Measurements from ENCODE around the gene KRT72. TPM values are rescaled to one million over a fixed set of nuclear protein-coding genes. Genes with fewer than 3 reads are reported as not detected.
A peak's percentile ranks its signal among the peaks of the same experiment; 100 is the strongest.

The KRT72 gene
- total and polyA plus RNA-seq, 10 donors, result 0.52 to 2.2 (median 0.93) TPM; not detected in 1

DNA sequence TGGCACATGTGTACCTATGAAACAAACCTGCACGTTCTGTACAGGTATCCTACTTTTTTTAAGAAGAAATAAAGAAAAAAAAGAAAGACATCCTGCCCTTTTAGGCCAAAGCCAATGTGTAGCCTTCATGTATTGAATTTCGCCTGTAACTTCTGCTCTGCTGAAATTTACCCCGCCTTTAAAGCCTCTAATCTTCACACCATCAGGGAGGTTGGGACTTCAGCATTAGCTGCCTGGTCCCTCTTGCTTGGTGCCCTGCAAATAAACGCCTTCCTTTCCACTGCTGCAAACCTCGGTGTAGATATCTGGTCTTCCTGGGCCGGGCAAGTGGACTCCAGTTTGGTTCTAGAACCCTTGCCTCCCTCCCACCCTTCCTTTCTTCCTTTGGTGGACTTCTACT lies 45.7 kb downstream of the KRT72 start:
- Histone ChIP-seq H3K27ac (peak overlapping the region in 1 of 8 donors; percentile 33), H3K4me3 (no peak overlapping the region), H3K9me3 (no peaks in the 10 kb centered on the region), H3K36me3 (no peaks in the 10 kb centered on the region), H3K4me1 (no peaks in the 10 kb centered on the region), H3K27me3 (replicated peaks in 1 of 7) (peaks cover 0 to 42% (median 0%) of the 10 kb centered on the region in 7 donors)
- no peak for TF ChIP-seq POLR2A (IDR thresholded peaks at IDR 0.05)
- TF ChIP-seq, protein P1, sequence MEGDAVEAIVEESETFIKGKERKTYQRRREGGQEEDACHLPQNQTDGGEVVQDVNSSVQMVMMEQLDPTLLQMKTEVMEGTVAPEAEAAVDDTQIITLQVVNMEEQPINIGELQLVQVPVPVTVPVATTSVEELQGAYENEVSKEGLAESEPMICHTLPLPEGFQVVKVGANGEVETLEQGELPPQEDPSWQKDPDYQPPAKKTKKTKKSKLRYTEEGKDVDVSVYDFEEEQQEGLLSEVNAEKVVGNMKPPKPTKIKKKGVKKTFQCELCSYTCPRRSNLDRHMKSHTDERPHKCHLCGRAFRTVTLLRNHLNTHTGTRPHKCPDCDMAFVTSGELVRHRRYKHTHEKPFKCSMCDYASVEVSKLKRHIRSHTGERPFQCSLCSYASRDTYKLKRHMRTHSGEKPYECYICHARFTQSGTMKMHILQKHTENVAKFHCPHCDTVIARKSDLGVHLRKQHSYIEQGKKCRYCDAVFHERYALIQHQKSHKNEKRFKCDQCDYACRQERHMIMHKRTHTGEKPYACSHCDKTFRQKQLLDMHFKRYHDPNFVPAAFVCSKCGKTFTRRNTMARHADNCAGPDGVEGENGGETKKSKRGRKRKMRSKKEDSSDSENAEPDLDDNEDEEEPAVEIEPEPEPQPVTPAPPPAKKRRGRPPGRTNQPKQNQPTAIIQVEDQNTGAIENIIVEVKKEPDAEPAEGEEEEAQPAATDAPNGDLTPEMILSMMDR (IDR thresholded peaks at IDR 0.05 in 8 of 11, conservative IDR thresholded peaks at IDR 0.05 in 3 of 11), result no peak
- no peak for TF ChIP-seq POLR2AphosphoS5 (IDR thresholded peaks at IDR 0.05)
- peak; percentile 39 for DNase-seq
- intact Hi-C loops (cut with DNase I; ENCODE audit: low total_unique reads), result no loop called here
- WGBS, 5 donors, result 67 to 79% (median 74%) methylated on average over 6 of the region's 6 CpGs

DNA sequence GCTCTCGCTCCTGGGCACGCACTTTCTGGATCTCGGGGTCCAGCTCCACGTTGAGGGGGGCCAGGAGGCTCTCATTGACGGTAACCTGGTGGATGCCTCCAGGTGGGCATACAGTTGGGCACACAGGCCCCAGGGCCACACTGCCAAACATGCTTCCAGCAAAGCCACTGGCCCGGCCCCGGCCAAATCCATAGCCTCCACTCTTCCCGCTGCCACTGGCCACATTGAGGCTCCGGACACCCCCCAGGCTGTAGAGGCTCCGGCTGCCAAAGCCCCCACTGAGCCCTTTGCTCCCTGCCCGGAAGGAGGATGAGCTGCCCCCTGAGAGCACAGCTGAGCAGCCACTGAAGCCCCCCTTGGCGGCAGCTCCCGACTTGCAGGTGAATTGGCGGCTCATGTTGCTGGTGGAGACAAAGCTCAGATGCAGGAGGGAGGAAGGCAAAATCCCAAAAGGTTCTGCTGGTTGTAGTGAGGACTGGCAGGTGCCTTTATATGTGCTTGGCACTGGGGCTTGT lies 48.5 kb downstream of the KRT72 start, which contains the start of gene KRT71:
Gene KRT71 (minus strand): TSS at position 465 of the 515 bp plus-strand sequence. CDS start 68 bp downstream, at position 397.
- Histone ChIP-seq H3K36me3 (no peaks in the 10 kb centered on the region), H3K4me3 (no peak within 1 kb of the TSS), H3K4me1 (no peaks in the 10 kb centered on the region), H3K9me3 (no peaks in the 10 kb centered on the region), H3K27ac (no peak within 1 kb of the TSS), H3K27me3 (replicated peaks in 1 of 7) (peaks cover 0 to 30% (median 0%) of the 10 kb centered on the region in 7 donors)
- no peak for TF ChIP-seq POLR2AphosphoS5 (IDR thresholded peaks at IDR 0.05)
- TF ChIP-seq, protein P1 (IDR thresholded peaks at IDR 0.05 in 8 of 11, conservative IDR thresholded peaks at IDR 0.05 in 3 of 11), result no peak
- no peak for TF ChIP-seq POLR2A (IDR thresholded peaks at IDR 0.05)
- no peak for DNase-seq
- 77 to 92% (median 84%) methylated on average over 14 of the region's 14 CpGs for WGBS, 5 donors
- intact Hi-C loops (cut with DNase I; ENCODE audit: low total_unique reads), result no loop called here

DNA sequence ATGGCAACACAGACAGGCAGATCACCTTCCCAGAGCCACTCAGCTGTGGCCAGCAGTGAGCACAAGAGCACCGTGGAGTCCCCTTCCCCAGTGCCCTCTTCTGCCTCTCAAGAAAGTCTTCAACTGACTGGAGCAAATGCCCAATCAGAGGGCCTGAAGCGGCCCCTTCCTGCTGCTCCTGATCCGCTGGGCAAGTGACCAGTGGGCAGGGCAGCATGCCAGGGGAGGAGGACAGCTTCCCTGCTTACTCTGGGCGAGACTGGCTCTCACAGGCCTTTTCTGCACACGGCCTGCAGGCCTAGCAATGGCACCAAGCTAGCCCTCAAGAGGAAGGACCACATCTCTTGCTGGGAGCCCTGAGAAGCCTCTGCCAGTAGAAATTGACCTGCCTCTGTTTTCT lies 49.2 kb downstream of the KRT72 start:
- H3K4me1 ChIP-seq, result no peaks in the 10 kb centered on the region
- no peaks in the 10 kb centered on the region for H3K9me3 ChIP-seq
- peak overlapping the region in 2 of 8 donors; percentile 7 to 11 for H3K27ac ChIP-seq
- DNase-seq, result no peak
- H3K27me3 ChIP-seq (replicated peaks in 1 of 7), result peaks cover 0 to 27% (median 0%) of the 10 kb centered on the region in 7 donors
- no peaks in the 10 kb centered on the region for H3K36me3 ChIP-seq
- no peak for TF ChIP-seq POLR2AphosphoS5 (IDR thresholded peaks at IDR 0.05)
- no peak for TF ChIP-seq POLR2A (IDR thresholded peaks at IDR 0.05)
- TF ChIP-seq, protein P1 (IDR thresholded peaks at IDR 0.05 in 8 of 11, conservative IDR thresholded peaks at IDR 0.05 in 3 of 11), result no peak
- intact Hi-C loops (cut with DNase I; ENCODE audit: low total_unique reads), result no loop called here
- WGBS, 5 donors, result 56 to 80% (median 63%) methylated on average over 3 to 5 of the region's 5 CpGs
- H3K4me3 ChIP-seq, result no peak overlapping the region

DNA sequence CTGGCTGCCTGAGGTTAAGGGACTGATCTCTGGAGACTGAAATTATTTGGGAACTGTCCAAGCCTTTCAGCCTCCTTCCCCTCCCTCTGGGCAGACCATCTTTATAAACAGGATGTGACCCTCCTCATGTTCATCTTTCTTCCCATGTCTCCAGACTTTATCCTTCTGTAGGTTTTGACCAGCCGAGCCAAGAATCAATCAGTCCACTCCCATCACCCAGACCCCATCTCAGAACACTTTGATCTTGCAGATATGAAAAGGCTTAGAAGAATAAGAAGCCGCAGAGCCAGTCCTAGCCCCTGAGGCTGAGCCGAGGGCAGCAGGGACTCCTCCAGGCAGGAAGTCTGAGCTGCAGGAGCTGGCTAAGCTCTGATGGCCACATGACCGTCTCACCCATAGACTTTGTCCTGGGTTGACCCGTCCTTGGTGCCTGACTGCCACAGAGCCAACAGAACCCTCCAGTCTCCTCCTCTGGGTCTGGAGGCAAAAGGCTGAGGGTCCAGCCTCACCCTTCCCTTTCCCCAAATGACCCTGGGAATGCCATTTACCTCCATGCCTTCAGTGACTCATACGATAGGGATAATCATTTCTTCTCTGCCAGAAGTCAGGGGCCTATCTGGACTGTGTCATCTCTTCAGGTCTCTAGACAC lies 49.9 kb downstream of the KRT72 start:
- no peaks in the 10 kb centered on the region for H3K36me3 ChIP-seq
- DNase-seq, result no peak
- H3K4me1 ChIP-seq, result no peaks in the 10 kb centered on the region
- H3K27ac ChIP-seq, result peak overlapping the region in 3 of 8 donors; percentile 7 to 20 (median 11)
- WGBS, 5 donors, result 51 to 63% (median 60%) methylated on average over 6 of the region's 6 CpGs
- intact Hi-C loops (cut with DNase I; ENCODE audit: low total_unique reads), result no loop called here
- TF ChIP-seq, protein P1 (IDR thresholded peaks at IDR 0.05 in 8 of 11, conservative IDR thresholded peaks at IDR 0.05 in 3 of 11), result no peak
- TF ChIP-seq POLR2AphosphoS5 (IDR thresholded peaks at IDR 0.05) (no peak), POLR2A (IDR thresholded peaks at IDR 0.05) (no peak)
- no peaks in the 10 kb centered on the region for H3K9me3 ChIP-seq
- peaks cover 0 to 22% (median 0%) of the 10 kb centered on the region in 7 donors for H3K27me3 ChIP-seq (replicated peaks in 1 of 7)
- no peak overlapping the region for H3K4me3 ChIP-seq

Data from spleen (tissue), 11 donors.